HG03521 (cell line): ENCODE measurements around the gene MMP23B.

ENCODE experiments used
- ATAC-seq: cut with Tn5 transposase; IDR thresholded peaks from one replicate; pipeline ENCODE4 v1.9.1; 2021; ENCODE audit warnings: mild to moderate bottlenecking, moderate library complexity; ENCODE audit not compliant: unreplicated experiment

MMP23B gene

DNA sequence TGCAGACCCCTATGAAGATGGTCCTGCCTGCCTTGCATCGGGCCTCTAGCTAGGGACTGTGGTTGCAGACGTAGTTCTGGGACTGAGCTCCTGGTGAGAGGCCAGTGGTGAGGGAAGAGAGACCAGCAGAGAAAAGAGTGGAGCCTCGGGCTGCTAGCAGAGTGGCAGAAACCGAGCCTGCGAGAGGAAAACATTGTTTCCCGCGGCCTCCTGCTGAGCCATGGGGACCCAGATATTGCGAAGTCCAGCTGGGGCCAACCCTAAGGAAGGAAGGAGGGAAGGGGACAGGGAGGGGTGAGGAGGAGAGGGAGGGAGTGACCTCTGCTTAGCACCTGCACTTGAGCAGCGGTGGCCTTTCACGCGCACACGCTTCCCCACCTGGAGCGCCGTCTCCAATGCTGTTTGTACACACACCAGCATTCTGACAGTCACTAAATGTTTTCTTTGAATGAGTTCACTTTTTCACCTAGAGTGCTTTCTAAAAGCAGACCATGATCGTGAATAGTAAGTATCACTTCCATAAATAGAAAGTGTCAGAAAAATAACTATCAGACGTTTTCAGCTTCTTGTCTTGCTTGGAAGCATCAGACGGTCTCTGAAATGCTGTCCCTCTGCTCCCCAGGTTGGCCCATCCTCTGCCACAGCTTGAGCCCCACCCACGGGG is 29.5 kb upstream of the MMP23B start:
- no peak for ATAC-seq

DNA sequence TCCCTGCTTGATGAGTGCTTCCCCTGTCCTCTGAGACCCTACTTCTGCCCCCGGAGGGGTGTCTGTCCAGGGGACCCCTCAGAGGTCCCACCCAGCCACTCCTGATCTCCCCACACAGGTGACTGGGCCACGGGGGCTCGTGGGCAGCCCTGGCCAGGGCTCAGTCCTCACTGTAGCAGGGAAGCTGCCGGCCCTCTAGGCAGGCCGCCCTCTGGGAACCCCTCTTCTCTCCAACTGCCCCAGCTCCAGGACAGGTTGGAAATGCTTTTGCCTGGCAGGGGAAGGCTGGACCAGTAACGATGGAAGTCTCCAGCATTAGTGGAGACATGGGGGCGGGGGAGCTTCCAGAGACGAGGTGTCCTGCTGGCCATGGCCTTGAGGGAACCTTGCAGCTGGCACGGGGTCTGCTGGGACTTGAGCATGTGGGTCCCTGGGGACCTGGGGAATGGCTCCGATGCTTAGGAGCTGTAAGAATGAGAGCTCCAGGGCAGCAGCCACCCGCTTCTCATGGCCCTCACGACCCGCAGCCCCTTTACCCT is 28.9 kb upstream of the MMP23B start:
- ATAC-seq: no peak

- ATAC-seq: no peak
Measured at GRCh38 chr1:1603671-1604373, 28.2 kb upstream of the MMP23B start.

DNA sequence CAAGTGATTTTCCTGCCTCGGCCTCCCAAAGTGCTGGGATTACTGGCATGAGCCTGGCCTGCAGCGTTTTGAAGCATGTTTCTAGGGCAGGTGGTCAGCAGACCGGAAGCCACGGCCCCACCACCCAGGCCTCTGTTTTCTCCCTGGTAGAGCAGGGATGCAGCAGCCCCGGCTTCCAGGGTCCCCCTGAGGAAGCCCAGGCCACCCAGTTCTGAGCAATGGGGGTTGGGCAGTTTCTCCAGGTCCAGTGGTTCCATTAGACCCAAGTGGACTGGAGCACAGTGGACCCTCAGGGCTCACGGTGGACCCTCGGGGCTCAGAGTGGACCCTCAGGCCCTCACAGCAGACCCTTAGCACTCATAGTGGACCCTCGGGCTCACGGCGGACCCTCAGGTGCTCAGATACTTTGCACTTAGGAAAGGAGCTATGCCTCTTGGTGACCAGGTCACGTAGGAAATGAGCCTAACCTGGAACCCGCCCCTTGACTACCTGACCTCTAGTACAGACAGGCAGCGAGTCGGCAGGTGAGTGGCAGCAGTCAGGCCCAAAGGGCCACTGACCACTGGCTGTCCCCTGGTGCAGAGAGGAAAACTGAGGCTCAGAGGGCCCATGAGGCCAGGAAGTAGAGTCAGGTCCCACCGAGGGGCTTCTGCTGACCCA is 27.5 kb upstream of the MMP23B start:
- no peak for ATAC-seq

DNA sequence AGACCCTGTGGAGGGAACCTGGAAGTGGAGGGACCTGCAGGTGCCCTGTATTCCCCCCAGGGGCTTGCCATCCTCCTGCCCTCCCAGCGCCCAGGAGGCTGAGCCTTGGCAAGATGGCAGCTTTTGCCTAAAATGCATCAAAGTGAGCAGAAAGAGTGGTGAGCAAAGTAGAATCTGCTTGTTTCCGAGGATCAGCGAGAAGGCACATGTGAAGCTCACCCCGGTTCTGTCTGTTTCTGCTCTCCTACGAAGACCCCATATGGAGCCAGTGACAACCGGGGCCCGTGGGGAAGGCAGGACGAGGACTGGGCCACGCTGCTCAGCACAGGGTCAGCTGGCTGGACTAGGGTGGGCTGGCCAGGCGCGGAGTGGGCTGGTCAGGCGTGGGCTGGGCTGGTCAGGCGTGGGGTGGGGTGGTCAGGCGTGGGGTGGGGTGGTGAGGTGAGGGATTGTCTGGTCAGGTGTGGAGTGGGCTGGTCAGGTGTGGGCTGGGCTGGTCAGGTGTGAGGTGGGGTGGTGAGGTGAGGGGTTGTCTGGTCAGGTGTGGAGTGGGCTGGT is 26.9 kb upstream of the MMP23B start:
- ATAC-seq: no peak

DNA sequence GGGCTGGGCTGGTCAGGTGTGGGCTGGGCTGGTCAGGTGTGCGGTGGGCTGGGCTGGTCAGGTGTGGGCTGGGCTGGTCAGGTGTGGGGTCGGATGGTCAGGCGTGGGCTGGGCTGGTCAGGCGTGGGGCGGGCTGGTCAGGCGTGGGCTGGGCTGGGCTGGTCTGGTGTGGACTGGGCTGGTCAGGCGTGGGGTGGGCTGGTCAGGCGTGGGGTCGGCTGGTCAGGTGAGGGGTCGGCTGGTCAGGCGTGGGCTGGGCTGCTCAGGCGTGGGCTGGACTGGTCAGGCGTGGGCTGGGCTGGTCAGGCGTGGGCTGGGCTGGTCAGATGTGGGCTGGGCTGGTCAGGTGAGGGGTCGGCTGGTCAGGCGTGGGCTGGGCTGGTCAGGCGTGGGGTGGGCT is 26.2 kb upstream of the MMP23B start:
- ATAC-seq: no peak

DNA sequence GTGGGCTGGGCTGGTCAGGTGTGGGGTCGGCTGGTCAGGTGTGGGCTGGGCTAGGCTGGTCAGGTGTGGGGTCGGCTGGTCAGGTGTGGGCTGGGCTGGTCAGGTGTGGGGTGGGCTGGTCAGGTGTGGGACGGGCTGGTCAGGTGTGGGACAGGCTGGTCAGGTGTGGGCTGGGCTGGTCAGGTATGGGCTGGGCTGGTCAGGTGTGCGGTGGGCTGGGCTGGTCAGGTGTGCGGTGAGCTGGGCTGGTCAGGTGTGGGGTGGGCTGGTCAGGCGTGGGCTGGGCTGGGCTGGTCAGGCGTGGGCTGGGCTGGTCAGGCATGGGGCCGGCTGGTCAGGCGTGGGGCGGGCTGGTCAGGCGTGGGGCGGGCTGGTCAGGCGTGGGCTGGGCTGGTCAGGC is 25.7 kb upstream of the MMP23B start:
- ATAC-seq: no peak

- no peak for ATAC-seq
Measured at GRCh38 chr1:1609822-1610485, 22.0 kb upstream of the MMP23B start.

DNA sequence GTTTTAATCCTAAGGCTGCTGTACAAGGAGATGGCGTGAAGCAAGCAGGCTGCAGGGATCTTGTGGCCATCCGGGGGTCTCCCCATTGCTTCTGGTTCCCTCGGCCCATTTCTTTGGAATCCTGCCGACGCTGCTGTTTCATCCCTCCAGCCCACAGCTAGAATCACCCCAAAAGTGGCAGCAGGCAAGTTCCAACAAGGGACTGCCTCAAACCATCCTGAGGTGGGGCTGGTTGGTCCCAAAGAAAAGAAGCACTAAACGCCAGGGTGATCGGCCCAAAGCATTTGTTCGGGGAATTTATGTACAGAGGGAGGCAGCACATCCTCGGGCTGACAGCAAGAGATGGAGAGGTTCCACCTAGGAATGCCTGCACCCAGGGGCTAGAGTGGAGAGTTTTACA is 21.2 kb upstream of the MMP23B start:
- ATAC-seq: no peak

- ATAC-seq: no peak
Measured at GRCh38 chr1:1612104-1612400, 19.9 kb upstream of the MMP23B start.

DNA sequence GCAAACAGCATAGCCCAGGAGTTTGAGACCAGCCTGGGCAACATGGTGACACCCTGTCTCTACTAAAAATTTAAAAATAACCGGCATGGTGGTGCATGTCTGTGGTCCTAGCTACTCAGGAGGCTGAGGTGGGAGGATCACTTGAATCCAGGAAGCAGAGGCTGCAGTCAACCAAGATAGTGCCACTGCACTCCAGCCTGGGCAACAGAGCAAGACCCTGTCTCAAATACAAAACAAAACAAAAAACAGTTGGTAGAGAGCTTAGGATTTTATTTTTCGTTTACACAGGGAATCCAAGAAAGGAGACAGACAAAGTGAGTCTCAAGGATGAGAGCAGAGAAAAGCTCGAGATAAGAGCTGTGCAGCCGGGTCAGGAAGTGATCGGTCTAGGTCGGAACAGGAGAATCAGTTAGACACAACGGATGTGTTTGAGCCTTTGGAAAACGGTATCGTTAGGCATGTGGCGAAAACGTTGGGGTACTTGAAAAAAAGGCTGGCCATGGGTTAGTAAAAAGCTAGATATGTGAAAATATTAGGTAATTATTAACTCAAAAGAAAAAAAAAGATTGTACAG is 18.4 kb upstream of the MMP23B start:
- no peak for ATAC-seq

- no peak for ATAC-seq
Measured at GRCh38 chr1:1614204-1614953, 17.6 kb upstream of the MMP23B start.

DNA sequence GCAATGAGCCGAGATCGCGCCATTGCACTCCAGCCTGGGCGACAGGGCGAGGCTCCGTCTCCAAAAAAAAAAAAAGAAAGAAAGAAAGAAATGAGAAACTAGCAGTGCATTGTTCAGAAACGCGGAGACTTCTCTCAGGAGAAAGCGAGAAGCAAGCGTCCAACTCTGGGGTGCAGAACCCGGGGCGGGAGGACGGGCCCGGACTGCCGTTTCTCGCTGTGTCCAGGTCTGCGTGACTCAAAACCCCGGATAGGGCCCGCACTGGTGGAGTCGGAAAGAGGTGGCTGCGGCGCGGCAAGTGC is 17.1 kb upstream of the MMP23B start:
- ATAC-seq: no peak

DNA sequence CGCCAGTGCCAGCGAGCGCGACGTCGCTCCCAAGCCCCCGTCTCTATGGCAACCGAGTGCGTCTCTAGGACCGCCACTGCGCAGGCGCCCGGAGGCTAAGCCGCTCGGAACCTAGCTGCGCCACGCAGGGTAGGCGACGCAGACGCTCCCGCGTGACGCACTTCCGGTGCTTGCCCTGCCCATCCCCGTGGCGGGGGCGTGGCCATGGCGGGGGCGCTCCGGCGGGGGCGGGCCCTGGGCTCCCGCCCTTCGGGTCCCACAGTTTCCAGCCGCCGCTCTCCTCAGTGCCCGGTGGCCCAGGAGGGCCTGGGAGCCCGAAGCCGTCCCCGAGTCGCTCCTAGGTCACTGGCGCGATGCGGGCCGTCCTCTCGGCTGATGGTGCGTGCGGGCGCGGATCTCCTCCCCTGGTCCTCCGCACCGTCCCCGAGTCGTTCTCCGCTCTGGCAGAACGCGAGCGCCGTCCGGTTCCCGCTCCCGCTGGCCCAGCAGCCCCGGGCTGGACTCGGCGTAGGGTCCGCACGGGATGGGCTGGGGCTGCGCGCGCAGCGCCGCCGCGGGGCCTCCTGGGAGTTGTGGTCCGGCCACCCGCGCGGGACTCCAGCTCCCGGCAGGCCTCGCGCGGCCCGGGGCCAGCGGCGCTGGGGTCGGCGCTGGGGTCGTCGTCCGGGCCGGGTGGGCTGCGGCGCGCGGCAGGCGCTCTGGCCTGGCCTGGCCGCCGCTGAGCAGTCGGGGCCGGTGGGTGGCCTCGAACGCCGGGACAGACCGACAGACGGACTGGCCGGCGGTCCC is 16.5 kb upstream of the MMP23B start, which contains the start of gene MIB2:
Gene MIB2, plus strand, starts transcription at position 245 of the 789 bp plus-strand sequence. CDS start 7,953 bp downstream, outside the sequence.
- ATAC-seq: peak; percentile 82

GRCh38 chr1:1616045-1616790 is 15.8 kb upstream of the MMP23B start:
- ATAC-seq: peak; percentile 12

GRCh38 chr1:1616838-1617237 is 15.1 kb upstream of the MMP23B start:
- ATAC-seq: no peak

GRCh38 chr1:1617516-1617915 is 14.5 kb upstream of the MMP23B start:
- ATAC-seq: no peak

DNA sequence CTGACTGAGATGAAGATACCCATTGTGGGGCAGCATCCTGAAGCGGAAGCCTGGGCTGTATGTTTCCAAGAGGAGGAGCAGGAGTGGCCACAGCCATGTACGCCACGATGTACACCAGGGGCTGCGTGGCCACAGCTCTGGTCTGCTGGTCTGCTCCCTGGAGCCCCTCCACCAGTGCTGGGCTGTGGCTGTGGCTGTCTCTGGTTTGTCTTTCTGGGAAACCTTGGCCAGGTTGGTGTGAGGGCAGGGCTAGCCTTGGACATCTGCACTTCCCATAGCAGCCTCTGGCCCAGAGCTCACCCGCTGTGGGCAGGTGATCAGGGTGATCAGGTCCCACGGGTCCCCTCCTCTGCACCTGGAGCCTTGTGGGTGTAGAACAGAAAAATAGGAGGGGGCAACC is 14.0 kb upstream of the MMP23B start:
- no peak for ATAC-seq
